Subcutaneous adipose tissue (tissue), 4 donors: Measurements from ENCODE around the gene PHC1. TPM values are rescaled to one million over a fixed set of nuclear protein-coding genes. Genes with fewer than 3 reads are reported as not detected.

Experiments
- CTCF ChIP-seq: fragments of 450-650 bp; IDR thresholded peaks from one replicate; pipeline ENCODE4 v1.5.1; 2016; ENCODE audit warnings: low read depth, mild to moderate bottlenecking, control low read depth, antibody characterized with exemption, moderate library complexity
- total RNA-seq, 4 donors: library from RNA; depleted of rRNA; stranded (reverse); fragments of >200 nt; gene quantifications; one replicate each; pipeline ENCODE4 v1.1.0, GENCODE V29; 2016

The PHC1 gene
- total RNA-seq, 4 donors from 2014 or later = 17.5 to 33.5 (median 24.5) TPM

DNA sequence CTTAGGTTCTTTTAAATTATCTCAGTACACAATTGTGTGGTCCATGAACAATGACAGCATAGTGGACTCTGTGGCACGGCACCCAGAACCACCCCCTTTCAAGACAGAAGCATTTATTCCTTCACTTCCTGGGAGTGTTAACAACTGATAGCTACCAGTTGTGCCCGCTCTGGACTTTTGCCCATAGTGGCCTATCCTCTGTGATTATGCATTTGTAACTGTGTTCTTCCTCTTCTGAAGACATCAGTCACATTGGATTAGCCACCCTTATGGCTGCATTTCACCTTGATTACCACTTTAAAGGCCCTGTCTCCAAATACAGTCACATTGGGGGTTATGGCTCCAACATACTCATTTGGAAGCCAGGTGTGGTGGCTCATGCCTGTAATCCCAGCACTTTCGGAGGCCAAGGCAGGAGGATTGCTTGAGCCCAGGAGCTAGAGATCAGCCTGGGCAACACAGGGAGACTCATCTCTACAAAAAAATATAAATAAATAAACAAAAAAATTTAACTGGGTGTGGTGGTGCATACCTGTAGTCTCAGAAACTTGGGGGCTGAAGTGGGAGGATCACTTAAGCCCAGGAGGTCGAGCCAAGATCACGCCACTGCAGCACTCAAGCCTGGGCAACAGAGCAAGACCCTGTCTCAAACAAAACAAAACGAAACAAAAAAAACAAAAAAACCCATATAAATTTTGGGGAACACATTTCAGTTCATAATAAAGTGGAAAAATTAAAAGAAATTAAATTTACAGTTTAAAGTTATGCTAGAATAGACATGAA, 27.6 kb upstream of the PHC1 start:
- no peak for TF ChIP-seq CTCF

GRCh38 chr12:8887285-8887715, 27.0 kb upstream of the PHC1 start:
- TF ChIP-seq CTCF = no peak

- no peak for TF ChIP-seq CTCF
Observed at GRCh38 chr12:8890313-8891085, 23.8 kb upstream of the PHC1 start.

GRCh38 chr12:8891976-8892375, 22.3 kb upstream of the PHC1 start:
- no peak for TF ChIP-seq CTCF

DNA sequence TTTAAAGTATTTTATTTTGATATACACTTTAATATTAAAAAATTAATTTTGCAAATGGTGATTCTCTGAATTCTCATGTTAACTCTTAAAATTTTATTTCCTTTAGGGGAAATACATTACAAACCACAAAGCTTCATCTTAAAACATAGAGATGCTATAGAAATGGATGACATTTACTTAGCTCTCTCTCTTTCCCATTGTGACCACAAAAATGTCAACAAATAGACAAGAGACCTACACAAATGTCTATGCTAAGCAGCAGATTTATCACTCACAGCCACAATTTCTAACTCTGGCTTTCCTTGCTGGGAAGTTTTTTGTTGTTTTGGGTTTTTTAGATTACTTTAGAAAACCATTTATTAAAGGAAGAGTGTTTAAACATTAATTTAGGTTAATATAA, 19.9 kb upstream of the PHC1 start:
- no peak for TF ChIP-seq CTCF

- no peak for TF ChIP-seq CTCF
Observed at GRCh38 chr12:8894986-8895385, 19.3 kb upstream of the PHC1 start.

GRCh38 chr12:8897081-8897480, 17.2 kb upstream of the PHC1 start:
- no peak for TF ChIP-seq CTCF
